H9 (cell line): ENCODE measurements around the gene SLC49A4. TPM values are rescaled to one million over a fixed set of nuclear protein-coding genes. Genes with fewer than 3 reads are reported as not detected.
A peak's percentile ranks its signal among the peaks of the same experiment; 100 is the strongest.

ENCODE experiments used
- DNase-seq: peaks from one replicate; pipeline ENCODE4 v3.0.0-alpha.2; 2017
- H2AFZ ChIP-seq: one replicate; pipeline ENCODE4 v1.6.1; 2013; ENCODE audit warnings: mild to moderate bottlenecking, low read length, control low read depth, moderate library complexity
- H2AK5ac ChIP-seq: 2 replicates; pipeline ENCODE4 v1.6.1; 2013; ENCODE audit warnings: low read length, control low read depth, mixed read lengths; ENCODE audit not compliant: insufficient read length
- H2BK120ac ChIP-seq: one replicate; pipeline ENCODE4 v1.6.1; 2013; ENCODE audit warnings: low read depth, mild to moderate bottlenecking, low read length, control low read depth, inconsistent platforms; ENCODE audit not compliant: poor library complexity, severe bottlenecking
- H2BK12ac ChIP-seq: 2 replicates; pipeline ENCODE4 v1.6.1; 2013; ENCODE audit warnings: low read length, control low read depth, mixed read lengths, low read depth; ENCODE audit not compliant: insufficient read length
- H2BK15ac ChIP-seq: 2 replicates; pipeline ENCODE4 v1.6.1; 2013; ENCODE audit warnings: low read depth, low read length, control low read depth
- H2BK20ac ChIP-seq: one replicate; pipeline ENCODE4 v1.6.1; 2013; ENCODE audit warnings: low read depth, mild to moderate bottlenecking, low read length, control low read depth, inconsistent platforms; ENCODE audit not compliant: poor library complexity, severe bottlenecking
- H2BK5ac ChIP-seq: 2 replicates; pipeline ENCODE4 v1.6.1; 2013; ENCODE audit warnings: low read length, control low read depth, mixed read lengths; ENCODE audit not compliant: insufficient read length
- H3K14ac ChIP-seq: 2 replicates; pipeline ENCODE4 v1.6.1; 2013; ENCODE audit warnings: low read length, control low read depth; ENCODE audit not compliant: insufficient read depth
- H3K18ac ChIP-seq: 2 replicates; pipeline ENCODE4 v1.6.1; 2013; ENCODE audit warnings: low read depth, mild to moderate bottlenecking, mixed read lengths, low read length, control low read depth; ENCODE audit not compliant: insufficient read length
- H3K23ac ChIP-seq: 2 replicates; pipeline ENCODE4 v1.6.1; 2013; ENCODE audit warnings: low read length, control low read depth, mixed read lengths, low read depth; ENCODE audit not compliant: insufficient read length
- H3K23me2 ChIP-seq: 2 replicates; pipeline ENCODE4 v1.6.1; 2013; ENCODE audit warnings: low read depth, mild to moderate bottlenecking, mixed read lengths, low read length, control low read depth; ENCODE audit not compliant: insufficient read length, poor library complexity, severe bottlenecking
- H3K27ac ChIP-seq: 2 replicates; pipeline ENCODE4 v1.5.1; 2013; ENCODE audit warnings: low read length, control low read depth, mixed read lengths, low read depth; ENCODE audit not compliant: insufficient read length
- H3K27me3 ChIP-seq: 2 replicates; pipeline ENCODE4 v1.6.1; 2013; ENCODE audit warnings: low read length, control low read depth, inconsistent platforms; ENCODE audit not compliant: insufficient read depth
- H3K4ac ChIP-seq: 2 replicates; pipeline ENCODE4 v1.6.1; 2013; ENCODE audit warnings: low read depth, mild to moderate bottlenecking, control low read depth, inconsistent platforms, low read length, moderate library complexity
- H3K4me1 ChIP-seq: 2 replicates; pipeline ENCODE4 v1.6.1; 2013; ENCODE audit warnings: low read length, control low read depth, inconsistent platforms; ENCODE audit not compliant: insufficient read depth
- H3K4me2 ChIP-seq: 2 replicates; pipeline ENCODE4 v1.6.1; 2013; ENCODE audit warnings: low read length, control low read depth, mixed read lengths; ENCODE audit not compliant: insufficient read length, insufficient read depth
- H3K56ac ChIP-seq: 2 replicates; pipeline ENCODE4 v1.6.1; 2013; ENCODE audit warnings: low read depth, mild to moderate bottlenecking, mixed read lengths, low read length, control low read depth; ENCODE audit not compliant: insufficient read length
- H3K79me1 ChIP-seq: 2 replicates; pipeline ENCODE4 v1.6.1; 2013; ENCODE audit warnings: low read depth, mild to moderate bottlenecking, moderate library complexity, low read length, control low read depth, inconsistent platforms; ENCODE audit not compliant: insufficient read depth, poor library complexity, severe bottlenecking
- H3K79me2 ChIP-seq: 2 replicates; pipeline ENCODE4 v1.6.1; 2013; ENCODE audit warnings: low read length, control low read depth, inconsistent platforms; ENCODE audit not compliant: insufficient read depth
- H3K9ac ChIP-seq: 2 replicates; pipeline ENCODE4 v1.6.1; 2013; ENCODE audit warnings: low read length, control low read depth, mixed read lengths; ENCODE audit not compliant: insufficient read length; ENCODE audit errors: extremely low read depth
- H3K9me3 ChIP-seq: one replicate; pipeline ENCODE4 v1.6.1; 2013; ENCODE audit warnings: low read depth, low read length, inconsistent platforms; ENCODE audit not compliant: control insufficient read depth
- H3T11ph ChIP-seq: one replicate; pipeline ENCODE4 v1.6.1; 2013; ENCODE audit warnings: mild to moderate bottlenecking, low read length, control low read depth, inconsistent platforms
- H4K20me1 ChIP-seq: one replicate; pipeline ENCODE4 v1.6.1; 2013; ENCODE audit not compliant: control insufficient read depth, insufficient read length, insufficient read depth
- H4K5ac ChIP-seq: 2 replicates; pipeline ENCODE4 v1.6.1; 2013; ENCODE audit warnings: low read depth, mild to moderate bottlenecking, mixed read lengths, low read length, control low read depth; ENCODE audit not compliant: insufficient read length
- H4K8ac ChIP-seq: replicated peaks from 2 replicates; pipeline ENCODE4 v1.6.1; 2013; ENCODE audit warnings: low read length, control low read depth, mixed read lengths, low read depth; ENCODE audit not compliant: insufficient read length
- H4K91ac ChIP-seq: 2 replicates; pipeline ENCODE4 v1.6.1; 2013; ENCODE audit warnings: low read depth, mild to moderate bottlenecking, moderate library complexity, mixed read lengths, low read length, control low read depth; ENCODE audit not compliant: insufficient read length
- H3K27ac Mint-ChIP-seq, 3 experiments: 2 replicates in 2 of 3; 3 replicates in 1 of 3; pipeline ENCODE4 v1.8.0; 2020 to 2021; ENCODE audit warnings: mixed read lengths in 3 of 3, mild to moderate bottlenecking in 1 of 3, moderate library complexity in 1 of 3
- H3K27me3 Mint-ChIP-seq: 2 replicates; pipeline ENCODE4 v1.8.0; 2021; ENCODE audit warnings: low read depth, mild to moderate bottlenecking, moderate library complexity, mixed read lengths
- H3K36me3 Mint-ChIP-seq, 3 experiments: 2 replicates in 2 of 3; 3 replicates in 1 of 3; pipeline ENCODE4 v1.8.0; 2020 to 2021; ENCODE audit warnings: low read depth in 3 of 3, mixed read lengths in 3 of 3; ENCODE audit not compliant: insufficient read depth in 1 of 3
- H3K4me1 Mint-ChIP-seq, 2 experiments: 2 replicates each; pipeline ENCODE4 v1.8.0; 2020; ENCODE audit warnings: mixed read lengths in 2 of 2
- H3K4me3 Mint-ChIP-seq, 2 experiments: 2 replicates in 1 of 2; 3 replicates in 1 of 2; pipeline ENCODE4 v1.8.0; 2020 to 2021; ENCODE audit warnings: mild to moderate bottlenecking in 2 of 2, mixed read lengths in 2 of 2, moderate library complexity in 1 of 2
- H3K9me3 Mint-ChIP-seq, 2 experiments: 2 replicates in 1 of 2; 3 replicates in 1 of 2; pipeline ENCODE4 v1.8.0; 2020; ENCODE audit warnings: mild to moderate bottlenecking in 2 of 2, mixed read lengths in 2 of 2, moderate library complexity in 1 of 2
- WGBS: extraction: QIAGEN DNeasy Blood & Tissue Kit; methylation state at CpG from one replicate; pipeline ENCODE4 v1.1.7; 2013; ENCODE audit warnings: missing lambda C conversion rate, low lambda C conversion rate, mixed read lengths; ENCODE audit not compliant: insufficient read length; ENCODE audit errors: extremely low coverage; 5-methylcytosine and 5-hydroxymethylcytosine counted together
- total RNA-seq: library from RNA; stranded (reverse); gene quantifications from 2 replicates; pipeline ENCODE4 v1.2.1, GENCODE V29; 2021
- TF ChIP-seq, protein P1 (sequence below): fragments of 200-600 bp; sonication (generic); conservative IDR thresholded peaks from 3 replicates; pipeline ENCODE4 v1.8.0; 2021; ENCODE audit warnings: antibody characterized with exemption, mild to moderate bottlenecking

SLC49A4 gene
- total RNA-seq, 1 experiment from 2014 or later = 10.7 TPM

DNA sequence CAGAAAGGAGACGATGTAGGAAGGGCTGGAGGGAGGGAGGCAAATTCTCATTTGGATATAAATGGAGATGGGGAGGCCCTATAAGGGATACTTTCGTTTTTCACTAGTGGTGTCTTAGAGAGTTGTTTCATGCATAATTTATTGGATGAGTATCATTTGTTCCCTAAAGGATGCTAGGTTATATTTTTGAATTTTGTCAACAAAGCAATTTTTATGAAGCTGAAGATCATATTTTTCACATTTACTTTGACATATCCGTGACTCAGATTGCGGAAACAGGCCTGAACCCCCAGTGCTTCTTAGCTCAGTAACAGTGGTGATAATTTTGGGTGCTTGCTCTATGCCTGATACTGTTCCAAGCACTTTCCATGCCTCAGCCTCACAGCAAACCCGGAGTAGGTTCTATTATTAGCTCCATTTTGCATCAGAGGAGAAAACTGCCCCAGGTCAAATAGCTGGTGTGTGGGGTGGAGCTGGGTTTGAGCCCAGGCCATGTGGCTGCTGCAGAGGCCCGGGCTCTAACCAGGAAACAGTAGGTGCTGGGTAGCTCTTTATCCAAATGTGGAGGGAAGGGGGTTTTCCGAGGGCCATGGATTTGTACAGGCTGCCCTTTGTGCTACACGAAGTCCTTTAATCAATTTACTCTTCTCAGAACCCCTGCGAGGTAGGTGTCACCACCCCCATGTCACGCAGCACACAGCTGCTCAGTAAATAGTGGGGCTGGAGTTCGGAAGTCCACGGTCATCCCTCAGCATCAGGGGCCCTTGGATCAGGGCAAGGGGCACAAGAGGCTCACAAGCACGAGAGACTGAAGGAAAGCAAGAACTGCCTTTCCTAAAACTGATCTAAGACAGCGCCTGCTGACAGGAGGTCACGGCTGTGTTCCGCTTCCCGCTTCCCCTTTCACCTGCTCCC is 99.1 kb downstream of the SLC49A4 start:
- H3K14ac ChIP-seq = no peak overlapping the region
- H3T11ph ChIP-seq = no peak overlapping the region
- H3K9me3 ChIP-seq = no peaks in the 10 kb centered on the region
- no peak overlapping the region for H2BK120ac ChIP-seq
- H3K9me3 Mint-ChIP-seq = peaks cover 0 to 3% of the 10 kb centered on the region in 2 experiments; a peak in 2 of 5 replicates
- DNase-seq = peak; percentile 47
- H2BK12ac ChIP-seq = no peak overlapping the region
- H3K56ac ChIP-seq = no peak overlapping the region
- no peak overlapping the region for H3K18ac ChIP-seq
- H3K23ac ChIP-seq = no peak overlapping the region
- H3K27ac Mint-ChIP-seq = no peak overlapping the region
- H4K91ac ChIP-seq = no peak overlapping the region
- H3K4me2 ChIP-seq = no peak overlapping the region
- H2BK5ac ChIP-seq = no peak overlapping the region
- no peak overlapping the region for H2BK15ac ChIP-seq
- no peak overlapping the region for H4K8ac ChIP-seq
- H3K4me3 Mint-ChIP-seq = no peak overlapping the region
- peaks cover 0 to 7% (median 0%) of the 10 kb centered on the region in 3 experiments; a peak in 3 of 7 replicates for H3K36me3 Mint-ChIP-seq
- H2AFZ ChIP-seq = no peak overlapping the region
- WGBS = no CpG with 5 or more reads among the region's 17 CpGs
- peaks cover 10% of the 10 kb centered on the region; the same call in 1 of the 2 replicates for H3K4me1 ChIP-seq
- no peak overlapping the region for H3K9ac ChIP-seq
- H3K4me1 Mint-ChIP-seq = peaks cover 37 to 38% of the 10 kb centered on the region in 2 experiments
- no peaks in the 10 kb centered on the region for H3K79me2 ChIP-seq
- H4K20me1 ChIP-seq = no peaks in the 10 kb centered on the region
- H2AK5ac ChIP-seq = no peak overlapping the region
- TF ChIP-seq, protein P1, sequence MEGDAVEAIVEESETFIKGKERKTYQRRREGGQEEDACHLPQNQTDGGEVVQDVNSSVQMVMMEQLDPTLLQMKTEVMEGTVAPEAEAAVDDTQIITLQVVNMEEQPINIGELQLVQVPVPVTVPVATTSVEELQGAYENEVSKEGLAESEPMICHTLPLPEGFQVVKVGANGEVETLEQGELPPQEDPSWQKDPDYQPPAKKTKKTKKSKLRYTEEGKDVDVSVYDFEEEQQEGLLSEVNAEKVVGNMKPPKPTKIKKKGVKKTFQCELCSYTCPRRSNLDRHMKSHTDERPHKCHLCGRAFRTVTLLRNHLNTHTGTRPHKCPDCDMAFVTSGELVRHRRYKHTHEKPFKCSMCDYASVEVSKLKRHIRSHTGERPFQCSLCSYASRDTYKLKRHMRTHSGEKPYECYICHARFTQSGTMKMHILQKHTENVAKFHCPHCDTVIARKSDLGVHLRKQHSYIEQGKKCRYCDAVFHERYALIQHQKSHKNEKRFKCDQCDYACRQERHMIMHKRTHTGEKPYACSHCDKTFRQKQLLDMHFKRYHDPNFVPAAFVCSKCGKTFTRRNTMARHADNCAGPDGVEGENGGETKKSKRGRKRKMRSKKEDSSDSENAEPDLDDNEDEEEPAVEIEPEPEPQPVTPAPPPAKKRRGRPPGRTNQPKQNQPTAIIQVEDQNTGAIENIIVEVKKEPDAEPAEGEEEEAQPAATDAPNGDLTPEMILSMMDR = no peak
- H2BK20ac ChIP-seq = no peak overlapping the region
- H3K79me1 ChIP-seq = no peaks in the 10 kb centered on the region
- peaks cover 4% of the 10 kb centered on the region for H3K27me3 Mint-ChIP-seq
- no peaks in the 10 kb centered on the region for H3K23me2 ChIP-seq
- H3K4ac ChIP-seq = no peak overlapping the region
- no peak overlapping the region for H3K27ac ChIP-seq
- no peaks in the 10 kb centered on the region for H3K27me3 ChIP-seq
- no peak overlapping the region for H4K5ac ChIP-seq
